Measurements from ENCODE around the gene ITPK1.

ITPK1 gene

GRCh38 chr14:92959761-92960680 is 155.7 kb downstream of the ITPK1 start:
- Histone ChIP-seq H3K4me3 (ENCODE audit: low read depth in 1 of 2, low read length in 2 of 2) (no peak overlapping the region), H3K36me3 (ENCODE audit: insufficient read depth, low read length) (peaks cover 35% of the 10 kb centered on the region), H3K27ac (ENCODE audit: low read length) (no peak overlapping the region), H4K20me1 (ENCODE audit: insufficient read depth, low read length) (peaks cover 14% of the 10 kb centered on the region), H3K9me3 (ENCODE audit: insufficient read depth, low read length, severe bottlenecking) (no peaks in the 10 kb centered on the region), H2AFZ (ENCODE audit: low read depth, low read length) (no peak overlapping the region), H3K79me2 (ENCODE audit: insufficient read depth, low read length) (0 out of 2 replicates have a peak, but pooled peaks cover 5% of the 10 kb centered on the region), H3K27me3 (ENCODE audit: insufficient read depth, low read length, poor library complexity) (no peaks in the 10 kb centered on the region), H3K4me2 (ENCODE audit: insufficient read depth, low read length) (no peak overlapping the region), H3K9ac (ENCODE audit: low read depth, low read length) (no peak overlapping the region), H3K4me1 (ENCODE audit: insufficient read depth, low read length) (no peaks in the 10 kb centered on the region)
- ATAC-seq (ENCODE audit: insufficient read depth, low read depth): no peak
- no peak for DNase-seq
- TF ChIP-seq EZH2 (IDR thresholded peaks at IDR 0.05; ENCODE audit: borderline replicate concordance, low read depth, low read length, severe bottlenecking): no peak

- Histone ChIP-seq H4K20me1 (ENCODE audit: insufficient read depth, low read length) (peaks cover 10% of the 10 kb centered on the region; the same call in 1 of the 2 replicates), H3K27ac (ENCODE audit: low read length) (no peak overlapping the region), H3K79me2 (ENCODE audit: insufficient read depth, low read length) (no peaks in the 10 kb centered on the region), H3K9ac (ENCODE audit: low read depth, low read length) (no peak overlapping the region), H2AFZ (ENCODE audit: low read depth, low read length) (no peak overlapping the region), H3K9me3 (ENCODE audit: insufficient read depth, low read length, severe bottlenecking) (no peaks in the 10 kb centered on the region), H3K4me3 (ENCODE audit: low read depth in 1 of 2, low read length in 2 of 2) (no peak overlapping the region), H3K27me3 (ENCODE audit: insufficient read depth, low read length, poor library complexity) (no peaks in the 10 kb centered on the region), H3K4me1 (ENCODE audit: insufficient read depth, low read length) (no peaks in the 10 kb centered on the region), H3K4me2 (ENCODE audit: insufficient read depth, low read length) (no peak overlapping the region), H3K36me3 (ENCODE audit: insufficient read depth, low read length) (peaks cover 35% of the 10 kb centered on the region)
- ATAC-seq (ENCODE audit: insufficient read depth, low read depth) (no peak), DNase-seq (no peak)
- no peak for TF ChIP-seq EZH2 (IDR thresholded peaks at IDR 0.05; ENCODE audit: borderline replicate concordance, low read depth, low read length, severe bottlenecking)
- no peak for TF ChIP-seq CTCF (IDR thresholded peaks at IDR 0.05; ENCODE audit: borderline replicate concordance, extremely low read depth, low read length, poor library complexity, severe bottlenecking)
Observed at GRCh38 chr14:92959189-92959531, 156.6 kb downstream of the ITPK1 start.

DNA sequence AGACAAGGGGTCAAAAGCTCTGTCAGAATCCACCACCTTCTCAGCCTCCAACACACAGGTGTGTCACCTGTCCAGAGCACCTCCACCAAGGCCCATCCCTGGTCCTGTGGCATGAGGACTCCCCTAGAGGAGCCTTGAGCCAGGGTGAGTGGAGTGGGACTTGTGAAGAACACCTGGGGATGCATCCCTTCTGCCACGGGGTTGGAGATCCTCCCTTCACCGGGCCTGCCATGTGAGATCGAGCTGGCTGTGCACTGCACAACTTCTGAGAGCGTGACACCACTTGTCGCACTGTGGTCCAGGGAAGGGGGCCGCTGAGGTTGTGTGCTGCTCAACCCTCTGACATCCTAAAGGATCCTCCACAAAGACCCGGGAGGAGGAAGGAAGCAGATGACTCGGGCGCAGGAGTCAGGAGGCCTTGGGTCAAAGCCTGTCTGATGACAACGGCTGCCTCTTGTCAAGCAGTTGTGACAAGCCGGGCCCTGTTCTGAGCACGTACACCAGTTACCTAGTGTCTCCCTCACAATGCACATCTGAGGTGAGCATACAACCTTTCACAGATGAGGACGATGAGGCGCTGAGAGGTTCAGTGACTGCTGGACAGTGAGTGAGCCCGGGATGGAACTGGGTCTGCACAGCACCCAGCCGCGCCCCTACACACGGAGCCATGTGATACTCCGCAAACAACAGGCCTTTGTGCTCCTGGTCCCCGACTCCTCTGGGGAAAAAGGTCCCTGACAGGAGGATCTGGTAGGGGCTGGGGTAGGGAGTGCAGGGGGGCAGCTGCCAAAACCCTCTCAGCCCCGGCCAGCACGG is 157.1 kb downstream of the ITPK1 start:
- Histone ChIP-seq H3K36me3 (ENCODE audit: insufficient read depth, low read length) (peaks cover 35% of the 10 kb centered on the region), H3K9me3 (ENCODE audit: insufficient read depth, low read length, severe bottlenecking) (no peaks in the 10 kb centered on the region), H2AFZ (ENCODE audit: low read depth, low read length) (no peak overlapping the region), H3K4me3 (ENCODE audit: low read depth in 1 of 2, low read length in 2 of 2) (no peak overlapping the region), H3K4me2 (ENCODE audit: insufficient read depth, low read length) (no peak overlapping the region), H4K20me1 (ENCODE audit: insufficient read depth, low read length) (peaks cover 9% of the 10 kb centered on the region; the same call in 1 of the 2 replicates), H3K9ac (ENCODE audit: low read depth, low read length) (no peak overlapping the region), H3K79me2 (ENCODE audit: insufficient read depth, low read length) (no peaks in the 10 kb centered on the region), H3K4me1 (ENCODE audit: insufficient read depth, low read length) (no peaks in the 10 kb centered on the region), H3K27ac (ENCODE audit: low read length) (no peak overlapping the region), H3K27me3 (ENCODE audit: insufficient read depth, low read length, poor library complexity) (no peaks in the 10 kb centered on the region)
- DNase-seq (no peak), ATAC-seq (ENCODE audit: insufficient read depth, low read depth) (no peak)
- TF ChIP-seq EZH2 (IDR thresholded peaks at IDR 0.05; ENCODE audit: borderline replicate concordance, low read depth, low read length, severe bottlenecking): no peak
- TF ChIP-seq CTCF (IDR thresholded peaks at IDR 0.05; ENCODE audit: borderline replicate concordance, extremely low read depth, low read length, poor library complexity, severe bottlenecking): no peak

DNA sequence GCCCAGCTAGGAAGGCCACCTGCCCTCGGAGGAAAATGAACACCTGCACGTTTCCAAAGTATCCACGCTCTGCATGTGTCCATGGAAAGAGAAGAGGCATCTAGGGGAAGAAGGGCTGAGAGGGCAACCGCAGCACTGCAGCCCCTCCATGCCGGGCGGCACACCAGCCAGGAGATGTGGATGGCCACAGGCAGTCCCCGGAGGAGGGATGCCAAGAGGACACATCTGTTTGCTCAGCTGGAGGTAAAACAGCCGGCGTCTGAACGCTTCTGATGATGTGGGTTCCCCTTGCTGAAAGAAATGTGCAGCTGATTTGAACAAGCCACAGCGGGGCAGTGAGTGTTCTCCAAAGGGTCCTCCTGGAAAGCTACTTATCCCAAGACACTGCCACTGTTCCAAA is 158.8 kb downstream of the ITPK1 start:
- Histone ChIP-seq H3K4me1 (ENCODE audit: insufficient read depth, low read length) (no peaks in the 10 kb centered on the region), H3K79me2 (ENCODE audit: insufficient read depth, low read length) (no peaks in the 10 kb centered on the region), H3K4me2 (ENCODE audit: insufficient read depth, low read length) (no peak overlapping the region), H3K9me3 (ENCODE audit: insufficient read depth, low read length, severe bottlenecking) (no peaks in the 10 kb centered on the region), H2AFZ (ENCODE audit: low read depth, low read length) (no peak overlapping the region), H3K4me3 (ENCODE audit: low read depth in 1 of 2, low read length in 2 of 2) (no peak overlapping the region), H3K27me3 (ENCODE audit: insufficient read depth, low read length, poor library complexity) (no peaks in the 10 kb centered on the region), H4K20me1 (ENCODE audit: insufficient read depth, low read length) (peaks cover 9% of the 10 kb centered on the region; the same call in 1 of the 2 replicates), H3K9ac (ENCODE audit: low read depth, low read length) (no peak overlapping the region), H3K27ac (ENCODE audit: low read length) (no peak overlapping the region), H3K36me3 (ENCODE audit: insufficient read depth, low read length) (peaks cover 33% of the 10 kb centered on the region)
- no peak for DNase-seq
- TF ChIP-seq EZH2 (IDR thresholded peaks at IDR 0.05; ENCODE audit: borderline replicate concordance, low read depth, low read length, severe bottlenecking): no peak
- TF ChIP-seq CTCF (IDR thresholded peaks at IDR 0.05; ENCODE audit: borderline replicate concordance, extremely low read depth, low read length, poor library complexity, severe bottlenecking): no peak
- ATAC-seq (ENCODE audit: insufficient read depth, low read depth): no peak

Data from DND-41 (cell line).